Fibroblast of gingiva (primary cell): ENCODE results near the gene SPRY1.

ENCODE experiments used
- DNase-seq: peaks from one replicate; pipeline ENCODE4 v3.0.0-alpha.2; 2011; ENCODE audit warnings: low read depth

SPRY1 gene

GRCh38 chr4:123396307-123397143, at the start of gene SPRY1:
SPRY1 (plus strand) TSS chr4:123396795; CDS start chr4:123401592, 4,797 bp downstream.
- peak; percentile 81 for DNase-seq

- no peak for DNase-seq
These were observed 49.6 kb upstream of the SPRY1 start for GRCh38 chr4:123346951-123347350.

- no peak for DNase-seq
These were observed 47.6 kb upstream of the SPRY1 start for GRCh38 chr4:123348946-123349345.

GRCh38 chr4:123349421-123350190, 47.0 kb upstream of the SPRY1 start:
- DNase-seq = no peak

- DNase-seq = no peak
These were observed 46.4 kb upstream of the SPRY1 start for GRCh38 chr4:123350191-123350544.

- no peak for DNase-seq
These were observed 45.9 kb upstream of the SPRY1 start for GRCh38 chr4:123350726-123351125.

GRCh38 chr4:123351713-123352112, 44.9 kb upstream of the SPRY1 start:
- DNase-seq = no peak

- peak; percentile 60 for DNase-seq
These were observed 44.2 kb upstream of the SPRY1 start for GRCh38 chr4:123352240-123352945.

- DNase-seq = no peak
These were observed 43.6 kb upstream of the SPRY1 start for GRCh38 chr4:123352966-123353365.

- DNase-seq = no peak
These were observed 42.9 kb upstream of the SPRY1 start for GRCh38 chr4:123353656-123354055.

- no peak for DNase-seq
These were observed 41.9 kb upstream of the SPRY1 start for GRCh38 chr4:123354701-123355100.

GRCh38 chr4:123356921-123357320, 39.7 kb upstream of the SPRY1 start:
- DNase-seq = peak; percentile 55

GRCh38 chr4:123359449-123360315, 36.9 kb upstream of the SPRY1 start:
- no peak for DNase-seq

- peak; percentile 92 for DNase-seq
These were observed 35.3 kb upstream of the SPRY1 start for GRCh38 chr4:123361195-123361861.

- DNase-seq = no peak
These were observed 34.5 kb upstream of the SPRY1 start for GRCh38 chr4:123362103-123362502.

GRCh38 chr4:123363729-123364128, 32.9 kb upstream of the SPRY1 start:
- DNase-seq = no peak

GRCh38 chr4:123364906-123365305, 31.7 kb upstream of the SPRY1 start:
- DNase-seq = no peak

GRCh38 chr4:123365412-123365811, 31.2 kb upstream of the SPRY1 start:
- DNase-seq = no peak

GRCh38 chr4:123366144-123366748, 30.3 kb upstream of the SPRY1 start:
- DNase-seq = no peak

GRCh38 chr4:123378794-123379193, 17.8 kb upstream of the SPRY1 start:
- no peak for DNase-seq

GRCh38 chr4:123379392-123379791, 17.2 kb upstream of the SPRY1 start:
- peak; percentile 37 for DNase-seq
